Astrocyte (in vitro differentiated cells and primary cell): Measurements from ENCODE around the gene REEP1.

Source experiments
- CTCF ChIP-seq: IDR thresholded peaks from 2 replicates; pipeline ENCODE4 v1.5.1; 2011; ENCODE audit warnings: low read depth, mild to moderate bottlenecking, inconsistent platforms, low read length, moderate library complexity; ENCODE audit not compliant: insufficient read depth
- EZH2 ChIP-seq: IDR thresholded peaks from 2 replicates; pipeline ENCODE4 v1.6.1; 2012; ENCODE audit warnings: mild to moderate bottlenecking, low read length, inconsistent platforms; ENCODE audit not compliant: insufficient read depth

DNA sequence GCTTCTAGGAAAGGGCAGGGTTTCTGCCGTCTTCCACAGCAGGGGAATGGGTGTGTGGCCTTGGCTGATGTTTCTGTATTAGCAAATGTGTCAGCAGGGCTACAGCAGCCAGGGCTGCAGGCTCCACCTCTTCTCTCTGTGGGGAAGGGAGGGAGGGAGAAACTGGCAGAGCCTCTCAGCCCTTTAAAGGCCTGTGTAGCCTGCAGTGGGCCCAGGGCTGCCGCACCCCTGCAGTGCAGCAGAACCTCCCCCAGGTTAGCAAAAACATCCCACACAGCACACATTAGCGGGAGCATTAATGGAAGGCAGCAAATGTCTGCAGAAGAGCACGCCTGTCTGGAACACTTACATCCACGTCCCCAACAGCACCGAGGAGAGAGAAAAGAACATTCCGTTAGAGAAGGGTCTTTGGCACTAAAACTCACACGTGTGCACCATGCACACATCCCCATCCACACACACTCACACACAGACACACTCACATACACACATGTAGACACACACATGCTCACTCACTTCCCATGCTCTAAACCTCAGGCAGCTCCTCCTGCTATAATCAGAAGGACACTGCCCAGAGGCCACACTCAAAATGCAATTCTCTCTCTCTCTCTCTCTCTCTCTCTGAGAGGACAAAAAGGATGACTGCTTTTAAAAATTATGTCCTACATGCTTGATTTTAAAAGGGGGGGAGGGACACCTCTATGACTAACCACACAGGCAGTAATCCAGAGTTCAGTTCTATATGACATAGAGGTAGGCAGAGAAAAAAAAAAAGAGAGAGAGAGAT is 114.1 kb downstream of the REEP1 start:
- no peak for TF ChIP-seq CTCF
- no peak for TF ChIP-seq EZH2
